ENCODE data around the gene HOMER2.
"Not testable (repeated sequence)": the region's sequence is repeated elsewhere in the genome, so short reads cannot be mapped to it uniquely, and the experiment has no call there.

- not testable (repeated sequence) for TF ChIP-seq POLR2A, CTCF (IDR thresholded peaks at IDR 0.05)
Measured at GRCh38 chr15:82865581-82865980, 86.9 kb downstream of the HOMER2 start.

All from stomach (tissue), 4 donors.